Left renal cortex interstitium (tissue), 4 donors: Measurements from ENCODE around the gene ACACB. TPM values are rescaled to one million over a fixed set of nuclear protein-coding genes. Genes with fewer than 3 reads are reported as not detected.
"Not testable (repeated sequence)": the region's sequence is repeated elsewhere in the genome, so short reads cannot be mapped to it uniquely, and the experiment has no call there.

Experiments
- DNase-seq, 4 donors: peaks; one replicate each; pipeline ENCODE4 v3.0.0-alpha.2; 2013; ENCODE audit warnings: low read depth in 4 of 4, low spot score in 2 of 4, missing footprints in 1 of 4
- polyA plus RNA-seq, 4 donors: library from polyadenylated mRNA; unstranded; fragments of 120-200 nt; gene quantifications; one replicate each; pipeline ENCODE4 v1.2.1, GENCODE V29; 2013; ENCODE audit not compliant: insufficient read length in 4 of 4

Gene ACACB
- polyA plus RNA-seq, 4 donors = 14.4 to 28.9 (median 21.5) TPM

GRCh38 chr12:109139360-109139759, 23.0 kb downstream of the ACACB start:
- no peak for DNase-seq

- no peak for DNase-seq
Observed at GRCh38 chr12:109139791-109140190, 23.4 kb downstream of the ACACB start.

- DNase-seq = no peak
Observed at GRCh38 chr12:109140560-109140959, 24.2 kb downstream of the ACACB start.

DNA sequence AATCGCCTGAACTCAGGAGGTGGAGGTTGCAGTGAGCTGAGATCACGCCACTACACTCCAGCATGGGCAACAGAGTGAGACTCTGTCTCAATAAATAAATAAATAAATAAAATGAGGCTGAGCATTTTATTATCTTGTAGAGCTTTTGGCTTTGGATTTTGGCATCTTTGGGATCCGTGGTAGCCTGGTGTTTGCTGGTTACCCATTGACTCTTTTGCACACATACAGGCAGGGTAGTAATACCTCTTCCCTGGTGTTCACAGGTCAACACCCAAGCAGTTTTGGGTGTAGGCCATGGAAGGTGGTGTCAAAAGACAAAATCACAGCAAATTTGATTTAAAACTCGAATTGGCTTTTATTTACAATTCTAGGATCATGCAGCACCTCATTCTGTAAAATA, 27.8 kb downstream of the ACACB start:
- no peak for DNase-seq

GRCh38 chr12:109147126-109147525, 30.7 kb downstream of the ACACB start:
- DNase-seq = not testable (repeated sequence)

GRCh38 chr12:109147954-109148353, 31.6 kb downstream of the ACACB start:
- no peak for DNase-seq

- no peak for DNase-seq
Observed at GRCh38 chr12:109150124-109150640, 33.8 kb downstream of the ACACB start.

GRCh38 chr12:109151457-109151856, 35.1 kb downstream of the ACACB start:
- no peak for DNase-seq

GRCh38 chr12:109153821-109154441, 37.5 kb downstream of the ACACB start:
- DNase-seq = no peak

GRCh38 chr12:109154451-109155438, 38.4 kb downstream of the ACACB start:
- peak in 3 of 4 donors; percentile 59 to 66 (median 63) for DNase-seq

GRCh38 chr12:109156036-109156435, 39.6 kb downstream of the ACACB start:
- no peak for DNase-seq

DNA sequence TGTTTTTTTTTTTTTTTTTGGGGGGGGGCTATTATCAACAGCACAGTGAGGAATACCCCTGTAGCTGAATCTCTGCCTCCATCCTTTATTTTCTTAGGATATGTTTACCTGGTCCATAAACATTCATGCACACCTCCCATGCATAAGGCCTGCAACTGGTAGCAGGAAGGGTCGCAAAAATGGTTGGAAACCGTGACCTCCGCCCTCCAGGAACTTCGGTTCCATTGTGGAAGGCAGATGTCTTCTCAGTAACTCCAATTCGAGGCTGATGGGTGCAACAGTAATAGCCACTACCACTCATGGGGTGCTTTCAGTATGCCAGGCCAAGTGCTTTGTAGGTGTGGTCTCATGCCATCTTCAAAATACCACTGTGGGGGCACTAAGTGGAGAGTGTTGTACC, 40.2 kb downstream of the ACACB start:
- DNase-seq = no peak

GRCh38 chr12:109157986-109158385, 41.6 kb downstream of the ACACB start:
- DNase-seq = no peak

GRCh38 chr12:109160433-109160832, 44.0 kb downstream of the ACACB start:
- DNase-seq = no peak

DNA sequence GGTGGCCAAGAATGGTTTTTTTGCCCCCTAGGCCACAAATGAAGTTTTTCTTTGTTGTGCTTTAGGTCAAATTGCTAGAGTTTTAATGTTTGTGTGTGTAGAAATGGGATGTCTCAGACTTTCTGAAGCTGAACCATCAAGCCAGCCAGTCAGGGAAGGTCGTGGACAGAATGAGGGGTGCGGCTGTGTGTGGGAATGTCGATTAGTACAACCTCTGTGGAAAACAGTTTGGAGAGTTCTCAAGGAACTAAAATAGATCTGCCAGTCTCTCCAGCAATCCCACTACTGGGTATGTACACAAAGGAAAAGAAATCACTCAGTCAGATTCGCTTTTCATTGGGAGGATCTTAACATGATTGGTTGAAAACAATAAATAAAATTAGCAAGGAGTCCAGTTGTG, 44.5 kb downstream of the ACACB start:
- DNase-seq = no peak

GRCh38 chr12:109162551-109162950, 46.2 kb downstream of the ACACB start:
- no peak for DNase-seq

GRCh38 chr12:109163167-109163566, 46.8 kb downstream of the ACACB start:
- no peak for DNase-seq

DNA sequence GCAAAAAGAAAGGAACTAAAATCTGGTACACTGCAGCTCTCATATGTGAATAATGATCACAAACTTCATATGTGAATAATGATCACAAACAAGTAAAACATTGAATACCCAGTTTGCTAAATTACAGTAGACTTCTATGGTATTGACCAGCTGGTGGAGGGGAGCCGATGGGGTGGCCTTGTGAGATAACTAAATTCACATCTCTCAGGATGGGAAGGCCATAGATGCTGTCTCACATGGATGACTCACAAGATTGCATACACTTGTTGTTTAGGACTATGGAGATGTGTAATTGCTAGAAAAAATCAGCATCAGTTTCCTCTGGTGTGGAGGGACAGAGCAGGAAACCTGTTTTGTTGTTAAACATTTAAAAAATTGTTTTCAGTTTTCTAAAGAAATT, 49.2 kb downstream of the ACACB start:
- DNase-seq = no peak

DNA sequence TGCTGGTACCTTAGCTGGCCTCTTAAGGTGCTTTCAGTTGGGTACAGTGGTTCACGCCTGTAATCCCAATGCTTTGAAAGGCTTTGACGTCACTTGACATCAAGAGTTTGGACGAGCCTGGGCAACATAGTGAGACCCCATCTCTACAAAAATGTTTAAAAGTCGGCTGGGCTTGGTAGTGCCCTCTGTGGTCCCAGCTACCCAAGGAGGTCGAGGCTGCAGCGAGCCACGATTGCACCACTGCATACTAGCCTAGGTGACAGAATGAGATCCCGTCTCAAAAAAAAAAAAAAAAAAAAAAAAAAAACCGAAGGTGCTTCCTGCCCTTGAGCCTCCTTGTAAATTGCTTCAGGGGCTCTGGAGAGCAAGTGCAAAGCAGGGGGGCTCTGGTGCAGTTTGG, 50.0 kb downstream of the ACACB start:
- DNase-seq = no peak

DNA sequence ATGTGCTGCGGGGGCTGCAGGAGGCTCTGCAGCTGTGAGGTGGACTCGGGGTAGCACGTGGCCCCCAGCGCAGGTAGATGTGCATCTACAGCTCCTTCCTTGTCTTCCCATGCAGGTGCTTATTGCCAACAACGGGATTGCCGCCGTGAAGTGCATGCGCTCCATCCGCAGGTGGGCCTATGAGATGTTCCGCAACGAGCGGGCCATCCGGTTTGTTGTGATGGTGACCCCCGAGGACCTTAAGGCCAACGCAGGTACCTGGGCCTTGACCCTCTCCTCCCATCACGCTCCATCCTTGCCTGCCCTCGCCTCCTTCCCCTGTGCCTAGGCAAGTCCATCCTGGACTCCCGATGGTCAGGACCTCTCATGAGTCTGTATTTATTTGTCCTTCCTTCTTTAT, 51.4 kb downstream of the ACACB start:
- DNase-seq = no peak

DNA sequence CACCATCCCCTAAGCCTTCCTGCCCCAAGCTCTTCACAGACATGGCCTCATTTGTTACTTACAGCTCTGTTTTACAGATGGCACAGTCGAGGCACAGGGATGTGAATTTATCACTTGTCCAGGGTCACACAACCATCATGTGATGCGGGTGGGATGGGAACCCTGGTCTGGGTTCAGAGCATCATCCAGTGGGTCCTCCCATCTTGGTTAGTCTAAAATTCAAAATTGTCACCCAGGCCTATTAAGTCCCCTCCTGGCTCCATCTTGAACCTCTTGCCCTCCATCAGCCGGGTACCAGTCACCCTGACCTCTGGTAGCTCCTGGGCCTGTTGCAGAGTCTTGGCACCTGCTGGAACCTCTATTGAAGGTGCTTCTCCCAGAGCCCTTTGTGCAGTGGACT, 52.9 kb downstream of the ACACB start:
- DNase-seq = no peak

- DNase-seq = no peak
Observed at GRCh38 chr12:109169686-109170085, 53.3 kb downstream of the ACACB start.
